Measurements from ENCODE around the gene IRGQ. TPM values are rescaled to one million over a fixed set of nuclear protein-coding genes. Genes with fewer than 3 reads are reported as not detected.

Gene IRGQ
- total RNA-seq, 1 experiment from 2014 or later: 38.1 TPM

GRCh38 chr19:43643326-43643725 is 47.4 kb upstream of the IRGQ start (continued):
- TF ChIP-seq FOXP4 (CRISPR knock-in tag; IDR thresholded peaks at IDR 0.05) (no peak), JAZF1 (CRISPR knock-in tag; IDR thresholded peaks at IDR 0.05) (no peak), PREB (CRISPR knock-in tag; IDR thresholded peaks at IDR 0.05; ENCODE audit: borderline replicate concordance) (no peak), PRDM15 (CRISPR knock-in tag; IDR thresholded peaks at IDR 0.05) (no peak)

GRCh38 chr19:43642531-43642930 is 46.6 kb upstream of the IRGQ start:
- CTCF ChIA-PET: interaction anchor here (1.7 kb wide), 1 partner anchor 107 kb away, joined by 3 read pairs; no protein-coding TSS in a partner anchor
- TF ChIP-seq EMX1 (CRISPR knock-in tag; IDR thresholded peaks at IDR 0.05): no peak
- TF ChIP-seq ZSCAN18 (CRISPR knock-in tag; IDR thresholded peaks at IDR 0.05): no peak
- no peak for TF ChIP-seq CTCF (IDR thresholded peaks at IDR 0.05)
- TF ChIP-seq STAT6 (CRISPR knock-in tag; conservative IDR thresholded peaks at IDR 0.05; ENCODE audit: low read depth): no peak
- no peak for TF ChIP-seq GABPB1 (CRISPR knock-in tag; IDR thresholded peaks at IDR 0.05)
- TF ChIP-seq ATF3 (CRISPR knock-in tag; conservative IDR thresholded peaks at IDR 0.05): no peak
- no peak for TF ChIP-seq ZNF532 (CRISPR knock-in tag; IDR thresholded peaks at IDR 0.05; ENCODE audit: borderline replicate concordance)
- no peak for TF ChIP-seq CBFB (CRISPR knock-in tag; IDR thresholded peaks at IDR 0.05; ENCODE audit: low read depth)
- no peak for TF ChIP-seq NR3C1 (CRISPR knock-in tag; conservative IDR thresholded peaks at IDR 0.05; ENCODE audit: low read depth)
- no peak for TF ChIP-seq ETV6 (CRISPR knock-in tag; IDR thresholded peaks at IDR 0.05)
- no peak for TF ChIP-seq PREB (CRISPR knock-in tag; IDR thresholded peaks at IDR 0.05; ENCODE audit: borderline replicate concordance)
- TF ChIP-seq FOXK1 (CRISPR knock-in tag; IDR thresholded peaks at IDR 0.05): no peak

More at GRCh38 chr19:43642531-43642930, 46.6 kb upstream of the IRGQ start:
- Mint-ChIP-seq H3K4me3 (no peak overlapping the region), H3K27ac (no peak overlapping the region), H3K36me3 (peaks cover 13% of the 10 kb centered on the region), H3K4me1 (peaks cover 9% of the 10 kb centered on the region), H3K27me3 (ENCODE audit: low read depth) (peaks cover 72% of the 10 kb centered on the region), H3K9me3 (peaks cover 14% of the 10 kb centered on the region)
- POLR2A ChIA-PET: no interaction called here
- DNase-seq (ENCODE audit: low spot score): no peak
- ATAC-seq: no peak

All from WTC11 (cell line).